Neural cell (in vitro differentiated cells): ENCODE results near the gene ACTG1. TPM values are rescaled to one million over a fixed set of nuclear protein-coding genes. Genes with fewer than 3 reads are reported as not detected.

Experiments used
- H2AFZ ChIP-seq: fragments of 200-600, 300-800 bp; sonication (generic), shearing (Covaris generic); 2 replicates; pipeline ENCODE4 v1.6.0; 2014; ENCODE audit warnings: low read depth, mild to moderate bottlenecking, antibody characterized with exemption, low read length, moderate library complexity
- H3F3A ChIP-seq: fragments of 200-600 bp; shearing (Covaris generic); 2 replicates; pipeline ENCODE4 v1.6.1; 2016; ENCODE audit warnings: mild to moderate bottlenecking, moderate library complexity, mixed read lengths, antibody characterized with exemption, low read length; ENCODE audit not compliant: insufficient read depth, poor library complexity, severe bottlenecking
- H3K27ac ChIP-seq: fragments of 200-600, 300-800 bp; sonication (generic), shearing (Covaris generic); 2 replicates; pipeline ENCODE4 v1.5.1; 2014; ENCODE audit warnings: mild to moderate bottlenecking, low read length, moderate library complexity
- H3K27me3 ChIP-seq: fragments of 300-800, 200-600 bp; sonication (generic), shearing (Covaris generic); 2 replicates; pipeline ENCODE4 v1.6.0; 2014; ENCODE audit warnings: mild to moderate bottlenecking, low read depth, low read length, moderate library complexity; ENCODE audit not compliant: insufficient read depth
- H3K36me3 ChIP-seq: fragments of 300-800, 200-600 bp; sonication (generic), shearing (Covaris generic); 2 replicates; pipeline ENCODE4 v1.5.1; 2014; ENCODE audit warnings: mild to moderate bottlenecking, antibody characterized with exemption, low read length, moderate library complexity; ENCODE audit not compliant: insufficient read depth
- H3K4me2 ChIP-seq: fragments of 300-800, 200-600 bp; sonication (generic), shearing (Covaris generic); 2 replicates; pipeline ENCODE4 v1.6.0; 2014; ENCODE audit warnings: mild to moderate bottlenecking, low read length
- H3K4me3 ChIP-seq: fragments of 300-800, 200-600 bp; sonication (generic), shearing (Covaris generic); 2 replicates; pipeline ENCODE4 v1.5.1; 2014; ENCODE audit warnings: mild to moderate bottlenecking, low read length, moderate library complexity
- H3K79me2 ChIP-seq: fragments of 200-600 bp; shearing (Covaris generic); replicated peaks from 2 replicates; pipeline ENCODE4 v1.6.0; 2014; ENCODE audit warnings: mild to moderate bottlenecking, low read length, moderate library complexity; ENCODE audit not compliant: insufficient read depth
- H3K9ac ChIP-seq: fragments of 300-800, 200-600 bp; sonication (generic), shearing (Covaris generic); 2 replicates; pipeline ENCODE4 v1.6.1; 2016; ENCODE audit warnings: mild to moderate bottlenecking, low read length, mixed read lengths
- H3K9me2 ChIP-seq: fragments of 200-600 bp; shearing (Covaris generic); 2 replicates; pipeline ENCODE4 v1.6.1; 2016; ENCODE audit warnings: mild to moderate bottlenecking, low read length, mixed read lengths; ENCODE audit not compliant: insufficient read depth
- H3K9me3 ChIP-seq: fragments of 200-600, 300-800 bp; sonication (generic), shearing (Covaris generic); 2 replicates; pipeline ENCODE4 v1.6.1; 2016; ENCODE audit warnings: mild to moderate bottlenecking, mixed run types, low read length, moderate library complexity, mixed read lengths
- H4K20me1 ChIP-seq: fragments of 200-600 bp; shearing (Covaris generic); 2 replicates; pipeline ENCODE4 v1.6.1; 2016; ENCODE audit warnings: mild to moderate bottlenecking, mixed run types; ENCODE audit not compliant: insufficient read depth
- CTCF ChIP-seq: fragments of 450-650 bp; IDR thresholded peaks from 2 replicates; pipeline ENCODE4 v1.5.1; 2014; ENCODE audit warnings: antibody characterized with exemption, mild to moderate bottlenecking, moderate library complexity; ENCODE audit not compliant: poor library complexity, severe bottlenecking
- EP300 ChIP-seq: fragments of 450-650 bp; conservative IDR thresholded peaks from 2 replicates; pipeline ENCODE4 v1.6.1; 2014; ENCODE audit warnings: antibody characterized with exemption, mild to moderate bottlenecking, moderate library complexity; ENCODE audit not compliant: poor library complexity, severe bottlenecking
- EZH2 ChIP-seq: fragments of 200-600, 300-800 bp; shearing (Covaris generic), sonication (generic); IDR thresholded peaks from 2 replicates; pipeline ENCODE4 v1.6.1; 2014; ENCODE audit warnings: antibody characterized with exemption, low read length, borderline replicate concordance, mild to moderate bottlenecking; ENCODE audit not compliant: insufficient read depth, poor library complexity, severe bottlenecking
- MXI1 ChIP-seq: fragments of 450-650 bp; conservative IDR thresholded peaks from 2 replicates; pipeline ENCODE4 v1.6.1; 2014; ENCODE audit warnings: antibody characterized with exemption, mild to moderate bottlenecking; ENCODE audit not compliant: poor library complexity, severe bottlenecking
- POLR2AphosphoS5 ChIP-seq: IDR thresholded peaks from 2 replicates; pipeline ENCODE4 v1.6.1; 2012
- RAD21 ChIP-seq: fragments of 450-650 bp; conservative IDR thresholded peaks from 2 replicates; pipeline ENCODE4 v1.6.1; 2014; ENCODE audit warnings: antibody characterized with exemption, mild to moderate bottlenecking, moderate library complexity
- REST ChIP-seq: IDR thresholded peaks from 2 replicates; pipeline ENCODE4 v1.6.1; 2012; ENCODE audit warnings: borderline replicate concordance
- SMC3 ChIP-seq: fragments of 450-650 bp; conservative IDR thresholded peaks from 2 replicates; pipeline ENCODE4 v1.6.1; 2014; ENCODE audit warnings: antibody characterized with exemption, mild to moderate bottlenecking, moderate library complexity; ENCODE audit not compliant: poor library complexity
- TAF1 ChIP-seq: IDR thresholded peaks from 2 replicates; pipeline ENCODE4 v1.6.1; 2012; ENCODE audit warnings: low read depth
- polyA plus RNA-seq: library from polyadenylated mRNA; depleted of rRNA; stranded (reverse); fragments of >200 nt; gene quantifications from 2 replicates; pipeline ENCODE4 v1.2.3, GENCODE V29; 2014

Gene ACTG1
- polyA plus RNA-seq, 1 donor from 2014 or later: 9,187 TPM

- TF ChIP-seq TAF1: no peak
- no peak for TF ChIP-seq CTCF
- TF ChIP-seq MXI1: no peak
- no peak for TF ChIP-seq SMC3
- TF ChIP-seq RAD21: no peak
- TF ChIP-seq EP300: no peak
- TF ChIP-seq REST: no peak
- no peak for TF ChIP-seq POLR2AphosphoS5
- Histone ChIP-seq H4K20me1 (no peaks in the 10 kb centered on the region), H3K9me3 (no peaks in the 10 kb centered on the region), H3K9me2 (no peaks in the 10 kb centered on the region), H3K27me3 (no peaks in the 10 kb centered on the region), H3K9ac (no peak overlapping the region), H3K4me3 (no peak overlapping the region), H3K4me2 (no peak overlapping the region), H2AFZ (no peak overlapping the region), H3F3A (no peaks in the 10 kb centered on the region), H3K27ac (no peak overlapping the region), H3K79me2 (no peaks in the 10 kb centered on the region), H3K36me3 (no peaks in the 10 kb centered on the region)
Measured at GRCh38 chr17:81540676-81541027, 28.1 kb upstream of the ACTG1 start.

- H2AFZ ChIP-seq: no peak overlapping the region
- H3K27me3 ChIP-seq: no peaks in the 10 kb centered on the region
- no peaks in the 10 kb centered on the region for H3F3A ChIP-seq
- no peaks in the 10 kb centered on the region for H3K79me2 ChIP-seq
- no peaks in the 10 kb centered on the region for H3K36me3 ChIP-seq
- H3K27ac ChIP-seq: no peak overlapping the region
- TF ChIP-seq MXI1: no peak
- no peak for TF ChIP-seq REST
- no peak for TF ChIP-seq EZH2
- no peak for TF ChIP-seq POLR2AphosphoS5
- TF ChIP-seq RAD21: no peak
- TF ChIP-seq EP300: no peak
- no peaks in the 10 kb centered on the region for H3K9me2 ChIP-seq
- H3K9me3 ChIP-seq: no peaks in the 10 kb centered on the region
- no peak overlapping the region for H3K9ac ChIP-seq
- no peaks in the 10 kb centered on the region for H4K20me1 ChIP-seq
- H3K4me2 ChIP-seq: no peak overlapping the region
- no peak overlapping the region for H3K4me3 ChIP-seq
Measured at GRCh38 chr17:81539961-81540675, 27.5 kb upstream of the ACTG1 start.
